Activated T-cell treated with anti-CD3 and anti-CD28 coated beads, Interleukin-2, amount 50 U/mL, for 24 hours (primary cell): ENCODE results near the gene ACRBP.

ENCODE experiments used
- DNase-seq: peaks from one replicate; pipeline ENCODE4 v3.0.0-alpha.2; 2020
- H3K27ac Mint-ChIP-seq: 2 replicates; pipeline ENCODE4 v1.8.0; 2020; ENCODE audit warnings: mild to moderate bottlenecking, mixed read lengths
- H3K27me3 Mint-ChIP-seq: 2 replicates; pipeline ENCODE4 v1.8.0; 2020; ENCODE audit warnings: mixed read lengths
- H3K36me3 Mint-ChIP-seq: 2 replicates; pipeline ENCODE4 v1.8.0; 2020; ENCODE audit warnings: low read depth, mixed read lengths
- H3K4me1 Mint-ChIP-seq: 2 replicates; pipeline ENCODE4 v1.8.0; 2020; ENCODE audit warnings: low read depth, mixed read lengths
- H3K4me3 Mint-ChIP-seq: 2 replicates; pipeline ENCODE4 v1.8.0; 2020; ENCODE audit warnings: mild to moderate bottlenecking, moderate library complexity, mixed read lengths
- H3K9me3 Mint-ChIP-seq: 2 replicates; pipeline ENCODE4 v1.8.0; 2020; ENCODE audit warnings: mixed read lengths

Gene ACRBP

DNA sequence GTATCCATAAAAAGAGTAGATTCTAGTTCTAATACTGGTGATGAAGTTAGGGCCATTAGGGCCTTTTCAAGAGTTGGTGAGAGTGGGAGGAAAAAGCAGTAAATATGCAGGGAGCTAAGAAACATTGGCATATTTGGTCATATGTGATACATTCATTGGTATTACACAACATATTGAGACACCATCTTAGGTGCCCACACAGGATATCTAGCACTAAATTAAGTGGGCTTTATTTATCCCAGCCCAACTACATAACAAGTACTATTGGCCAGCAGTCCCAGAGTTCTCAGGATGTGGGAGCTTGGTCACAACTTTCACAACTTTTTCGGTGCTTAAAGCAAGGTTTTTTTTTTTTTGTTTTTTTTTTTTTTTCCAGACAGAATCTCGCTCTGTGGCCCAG, 17.7 kb upstream of the ACRBP start:
- H3K4me3 Mint-ChIP-seq, result no peak overlapping the region
- H3K27ac Mint-ChIP-seq, result no peak overlapping the region
- peaks cover 33% of the 10 kb centered on the region for H3K4me1 Mint-ChIP-seq
- DNase-seq, result no peak
- peaks cover 63% of the 10 kb centered on the region for H3K36me3 Mint-ChIP-seq
- H3K27me3 Mint-ChIP-seq, result no peaks in the 10 kb centered on the region
- H3K9me3 Mint-ChIP-seq, result no peaks in the 10 kb centered on the region

DNA sequence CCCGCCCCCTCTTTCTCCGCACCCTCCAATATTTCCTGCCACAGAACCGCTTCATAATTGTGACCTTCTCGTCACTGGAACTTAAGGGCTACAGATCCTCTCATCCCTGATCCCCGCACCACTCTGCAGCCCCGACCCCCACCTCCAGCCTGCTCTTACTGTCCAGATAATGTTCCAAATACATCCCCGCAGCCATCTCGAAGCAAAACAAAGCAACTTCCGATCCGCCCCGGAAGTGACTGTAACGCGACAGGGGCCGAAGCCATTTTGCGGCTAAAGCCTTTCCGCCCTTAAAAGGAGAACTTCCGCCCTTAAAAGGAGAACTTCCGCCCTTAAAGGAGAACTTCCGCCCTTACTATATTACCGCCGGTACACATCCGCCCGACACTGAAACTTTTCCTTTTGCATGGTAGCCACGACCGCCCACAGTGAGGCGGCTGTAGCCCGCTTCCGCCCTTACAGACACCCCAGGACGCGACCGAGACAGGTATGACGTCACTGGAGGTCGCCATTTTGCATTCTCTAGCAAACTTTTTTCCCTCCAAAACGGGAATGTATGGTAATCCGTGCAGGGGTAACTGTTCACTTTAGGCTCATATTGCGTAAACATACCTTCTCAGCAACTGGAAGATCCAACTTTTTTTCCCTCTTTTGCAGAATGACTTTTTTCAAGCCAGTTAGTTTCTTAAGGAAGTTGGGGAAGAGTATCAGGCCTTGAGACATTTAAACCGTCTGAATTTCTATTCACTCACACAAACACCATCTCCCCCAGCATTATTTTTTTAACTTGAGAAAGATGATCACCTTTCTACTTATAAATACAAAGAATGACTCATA, 15.9 kb upstream of the ACRBP start, which contains the start of gene ING4:
Gene ING4 (minus strand): TSS at position 214 of the 837 bp plus-strand sequence. CDS start 18 bp downstream, at position 196.
- H3K27ac Mint-ChIP-seq, result peak within 1 kb of the TSS; percentile 96
- no peaks in the 10 kb centered on the region for H3K27me3 Mint-ChIP-seq
- H3K9me3 Mint-ChIP-seq, result no peaks in the 10 kb centered on the region
- peak; percentile 90 for DNase-seq
- peaks cover 54% of the 10 kb centered on the region for H3K36me3 Mint-ChIP-seq
- peaks cover 40% of the 10 kb centered on the region for H3K4me1 Mint-ChIP-seq
- peak within 1 kb of the TSS; percentile 92 for H3K4me3 Mint-ChIP-seq

DNA sequence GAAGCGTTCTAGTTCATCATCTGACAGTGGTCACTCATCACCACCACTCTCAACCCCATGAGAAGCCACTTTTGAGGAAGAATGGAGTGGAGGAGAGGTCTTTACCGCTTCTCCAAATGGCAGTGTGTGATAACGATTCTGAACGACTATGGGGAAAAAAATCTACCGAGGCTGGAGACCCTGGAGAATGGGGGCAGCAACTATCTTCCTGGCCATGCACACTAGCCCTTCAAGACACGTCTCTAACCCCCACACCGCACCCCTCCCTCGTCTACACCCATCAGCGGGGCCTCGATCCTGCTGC, 15.3 kb upstream of the ACRBP start:
- no peaks in the 10 kb centered on the region for H3K27me3 Mint-ChIP-seq
- H3K27ac Mint-ChIP-seq, result peak overlapping the region; percentile 96
- H3K4me1 Mint-ChIP-seq, result peaks cover 41% of the 10 kb centered on the region
- H3K9me3 Mint-ChIP-seq, result no peaks in the 10 kb centered on the region
- H3K36me3 Mint-ChIP-seq, result peaks cover 49% of the 10 kb centered on the region
- DNase-seq, result no peak
- peak overlapping the region; percentile 92 for H3K4me3 Mint-ChIP-seq

DNA sequence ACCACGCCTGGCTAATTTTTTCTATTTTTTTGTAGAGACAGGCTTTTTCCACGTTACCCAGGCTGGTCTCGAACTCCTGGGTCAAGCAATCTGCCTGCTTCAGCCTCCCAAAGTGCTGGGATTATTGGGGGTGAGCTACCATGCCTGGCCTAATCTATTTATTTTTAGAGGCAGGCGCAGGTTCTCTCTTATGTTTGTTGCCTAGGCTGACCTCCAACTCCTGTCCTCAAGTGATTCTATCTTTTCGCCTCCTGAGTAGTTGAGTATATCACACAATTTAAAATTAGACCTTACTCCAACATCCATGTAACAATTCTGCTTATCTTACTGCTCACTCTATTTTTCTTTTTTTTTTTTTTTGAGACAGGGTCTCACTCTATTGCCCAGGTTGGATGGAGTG, 6.8 kb upstream of the ACRBP start:
- peak overlapping the region; percentile 5 for H3K27ac Mint-ChIP-seq

DNA sequence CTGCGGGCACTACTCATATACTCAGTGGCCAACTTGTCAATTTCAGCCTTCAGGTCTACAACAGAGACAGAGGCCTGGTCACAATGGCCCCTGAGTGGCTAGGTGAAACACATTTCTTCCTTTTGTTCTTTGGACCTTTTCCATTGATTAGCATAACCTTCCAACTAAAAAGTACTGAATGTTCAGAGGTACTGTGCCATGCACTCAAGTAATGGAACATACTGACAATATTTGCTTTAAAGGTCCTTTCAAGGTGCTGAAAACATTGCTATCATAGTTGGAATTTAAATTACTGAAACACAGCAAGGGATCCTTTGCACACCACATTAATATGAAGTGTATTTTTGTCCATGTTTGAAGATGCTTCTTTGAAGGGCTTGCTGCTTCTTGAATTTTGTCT, 6.1 kb upstream of the ACRBP start:
- Mint-ChIP-seq H3K4me3 (no peak overlapping the region), H3K27ac (no peak overlapping the region), H3K27me3 (no peaks in the 10 kb centered on the region), H3K4me1 (peaks cover 4% of the 10 kb centered on the region), H3K9me3 (no peaks in the 10 kb centered on the region), H3K36me3 (peaks cover 70% of the 10 kb centered on the region)
- no peak for DNase-seq

More for the DNA sequence above, 6.8 kb upstream of the ACRBP start:
- Mint-ChIP-seq H3K4me1 (peaks cover 8% of the 10 kb centered on the region), H3K4me3 (no peak overlapping the region), H3K36me3 (peaks cover 73% of the 10 kb centered on the region), H3K27me3 (no peaks in the 10 kb centered on the region), H3K9me3 (no peaks in the 10 kb centered on the region)
- DNase-seq, result no peak

DNA sequence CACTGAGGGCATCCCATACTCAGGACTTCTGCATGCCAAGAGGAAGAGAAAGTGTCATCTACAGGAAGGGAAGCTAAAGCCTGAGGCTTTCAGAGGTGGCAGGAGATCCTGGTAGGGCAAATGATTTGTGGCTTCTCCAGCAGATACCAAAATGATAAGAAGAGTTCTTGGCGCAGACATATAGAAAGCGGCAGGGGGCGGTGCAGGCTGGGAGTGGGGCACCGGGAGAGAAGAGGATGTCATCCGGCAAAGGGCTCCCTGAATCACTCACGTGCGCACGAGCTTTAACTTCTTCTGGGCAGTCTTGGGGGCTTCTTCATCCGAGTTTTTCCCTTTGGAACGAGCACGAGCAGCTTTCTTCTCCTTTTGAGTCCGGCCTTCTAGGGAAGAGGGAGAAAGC, 5.2 kb upstream of the ACRBP start:
- no peak overlapping the region for H3K27ac Mint-ChIP-seq
- no peaks in the 10 kb centered on the region for H3K27me3 Mint-ChIP-seq
- H3K9me3 Mint-ChIP-seq, result no peaks in the 10 kb centered on the region
- H3K4me1 Mint-ChIP-seq, result peaks cover under 1% of the 10 kb centered on the region
- H3K4me3 Mint-ChIP-seq, result no peak overlapping the region
- H3K36me3 Mint-ChIP-seq, result peaks cover 70% of the 10 kb centered on the region
- no peak for DNase-seq

DNA sequence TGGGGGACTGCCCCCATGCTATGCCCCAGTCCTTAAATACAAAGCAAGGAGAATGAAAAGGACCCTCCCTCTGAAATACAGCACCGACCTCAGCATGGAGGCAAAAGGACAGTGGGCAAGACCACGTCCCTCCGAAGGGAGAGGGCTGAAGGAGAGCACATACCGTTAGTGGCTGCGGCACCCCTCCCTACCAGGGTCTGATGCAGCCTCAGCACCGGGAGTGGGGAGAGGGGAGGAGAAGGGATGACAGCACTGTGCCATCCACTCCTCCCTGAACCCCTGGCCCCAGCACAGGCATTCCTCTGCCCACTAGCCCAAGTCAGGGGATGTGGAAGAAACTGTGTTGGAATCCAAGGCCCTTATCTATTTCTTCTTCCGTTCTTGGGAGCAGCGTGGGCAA, 3.6 kb upstream of the ACRBP start:
- Mint-ChIP-seq H3K4me1 (peaks cover 10% of the 10 kb centered on the region), H3K36me3 (peaks cover 66% of the 10 kb centered on the region)
- DNase-seq, result no peak

DNA sequence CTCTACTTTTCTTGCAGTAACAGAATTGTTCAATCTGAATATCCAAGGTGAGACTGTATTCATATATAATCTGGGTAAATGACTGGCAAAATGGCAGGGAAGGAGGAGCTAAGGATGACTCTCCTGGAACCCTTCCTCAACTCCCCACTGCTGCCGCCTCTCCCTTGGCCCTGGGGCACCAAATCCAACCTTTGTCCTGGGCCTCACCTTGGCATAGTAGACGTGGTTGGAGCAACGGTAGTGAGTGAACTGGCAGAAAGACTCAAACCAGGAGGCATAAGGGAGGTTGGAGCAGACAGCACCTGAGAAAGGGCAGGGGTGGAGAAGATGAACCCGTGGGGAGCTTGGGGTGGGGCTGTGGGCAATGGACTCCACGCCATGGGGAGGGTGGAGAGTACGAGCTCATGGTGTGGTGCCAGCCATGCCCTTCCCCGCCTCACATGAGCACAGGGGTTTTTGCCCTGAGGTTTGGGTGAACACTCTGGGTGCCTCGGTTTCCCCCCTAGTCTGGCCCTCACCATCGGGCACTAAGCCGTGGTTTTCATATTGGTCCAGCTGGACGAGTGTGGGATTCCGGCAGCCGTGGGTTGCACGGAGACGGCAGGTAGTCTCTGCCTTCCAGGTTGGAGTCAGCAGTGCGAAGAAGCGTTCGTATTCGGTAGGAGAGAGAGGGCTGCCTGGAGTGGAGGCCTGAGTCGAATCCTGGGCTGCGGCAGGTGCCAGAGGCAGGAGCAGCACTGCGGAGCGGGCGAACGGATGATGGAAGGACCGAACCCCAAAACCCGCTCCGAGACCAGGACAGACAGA, 753 bp downstream of the ACRBP start:
- peak overlapping the region; percentile 66 for H3K4me3 Mint-ChIP-seq
- peaks cover 10% of the 10 kb centered on the region for H3K4me1 Mint-ChIP-seq
- H3K9me3 Mint-ChIP-seq, result peaks cover 14% of the 10 kb centered on the region
- peak overlapping the region; percentile 76 for H3K27ac Mint-ChIP-seq
- H3K36me3 Mint-ChIP-seq, result peaks cover 35% of the 10 kb centered on the region
- no peak for DNase-seq
- no peaks in the 10 kb centered on the region for H3K27me3 Mint-ChIP-seq

More for the DNA sequence above, 3.6 kb upstream of the ACRBP start:
- Mint-ChIP-seq H3K27me3 (no peaks in the 10 kb centered on the region), H3K9me3 (no peaks in the 10 kb centered on the region), H3K27ac (no peak overlapping the region), H3K4me3 (no peak overlapping the region)

DNA sequence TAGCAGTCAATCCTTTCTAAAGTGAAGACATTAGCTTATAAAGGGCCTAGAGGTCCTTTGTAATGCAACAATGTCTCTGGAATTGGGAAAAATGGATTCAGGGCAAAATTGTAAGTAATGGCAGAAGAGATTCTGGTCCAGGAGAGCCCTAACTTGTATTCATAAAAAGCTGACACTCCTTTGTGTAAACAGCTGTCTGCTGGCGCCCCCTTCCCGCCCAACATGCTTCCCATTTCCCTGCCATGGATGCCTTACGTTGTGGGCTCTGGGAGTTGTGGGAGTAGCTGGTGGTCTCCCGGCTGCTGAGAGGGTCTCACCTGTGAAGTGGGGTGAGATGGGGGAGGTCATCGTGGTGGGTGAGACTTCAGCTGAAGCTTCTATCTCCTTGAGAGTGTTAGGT, 2.3 kb downstream of the ACRBP start:
- H3K27me3 Mint-ChIP-seq, result no peaks in the 10 kb centered on the region
- H3K4me3 Mint-ChIP-seq, result no peak overlapping the region
- H3K4me1 Mint-ChIP-seq, result peaks cover 10% of the 10 kb centered on the region
- H3K9me3 Mint-ChIP-seq, result peaks cover 14% of the 10 kb centered on the region
- DNase-seq, result no peak
- no peak overlapping the region for H3K27ac Mint-ChIP-seq
- peaks cover 20% of the 10 kb centered on the region for H3K36me3 Mint-ChIP-seq

DNA sequence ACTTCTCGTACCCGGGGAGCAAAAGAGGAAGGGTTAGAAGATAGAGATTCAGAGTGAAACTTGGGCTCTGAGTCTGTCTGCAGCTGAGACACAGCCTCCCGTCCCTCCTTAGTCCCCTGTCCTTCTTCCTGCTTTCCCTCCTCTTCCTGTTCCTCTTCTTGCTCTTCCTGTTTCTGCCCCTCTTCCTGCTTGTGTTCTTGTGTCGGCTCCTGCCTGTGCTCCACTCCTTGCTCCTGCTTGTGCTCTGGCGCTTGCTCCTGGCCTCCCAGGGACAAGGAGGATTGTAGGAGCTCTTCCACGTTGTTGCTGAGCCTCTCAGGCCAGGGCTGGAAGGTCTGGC, 3.0 kb downstream of the ACRBP start:
- no peak overlapping the region for H3K4me3 Mint-ChIP-seq
- peaks cover 14% of the 10 kb centered on the region for H3K9me3 Mint-ChIP-seq
- H3K36me3 Mint-ChIP-seq, result peaks cover 20% of the 10 kb centered on the region
- no peak for DNase-seq
- H3K27ac Mint-ChIP-seq, result no peak overlapping the region
- H3K4me1 Mint-ChIP-seq, result peaks cover 10% of the 10 kb centered on the region
- no peaks in the 10 kb centered on the region for H3K27me3 Mint-ChIP-seq

DNA sequence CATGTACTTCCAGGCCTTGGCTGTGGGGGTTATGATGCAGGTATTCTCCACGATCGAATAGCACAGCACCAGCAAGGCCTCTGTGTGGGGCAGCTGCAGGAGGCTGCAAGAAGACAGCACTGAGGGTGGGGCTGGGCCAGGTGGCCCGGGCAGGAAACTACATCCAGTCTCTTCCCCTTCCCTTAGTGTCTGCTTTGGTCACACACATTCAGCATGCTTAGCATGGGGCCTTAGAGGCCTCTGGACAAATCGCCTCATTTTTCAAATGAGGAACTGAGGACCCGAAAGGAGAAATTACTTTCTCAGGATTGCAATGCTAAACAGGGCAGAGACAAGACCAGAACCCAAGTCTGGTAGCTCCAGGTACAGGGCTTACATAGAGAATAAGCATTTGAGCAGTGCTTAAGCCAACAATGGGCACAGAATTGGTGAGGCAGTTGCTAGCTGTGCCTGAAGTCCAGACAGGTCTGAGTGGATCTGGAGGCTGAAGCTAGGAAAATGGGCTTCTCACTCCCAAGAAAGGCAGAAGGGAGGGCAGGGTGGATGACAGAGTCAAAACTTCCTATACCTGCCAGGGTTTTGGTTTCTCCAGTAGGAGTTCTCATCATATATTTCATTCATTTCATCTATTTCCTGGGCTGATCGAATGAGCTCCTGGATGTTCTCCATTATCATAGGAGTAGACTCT, 3.5 kb downstream of the ACRBP start:
- Mint-ChIP-seq H3K27ac (no peak overlapping the region), H3K36me3 (peaks cover 20% of the 10 kb centered on the region), H3K9me3 (peaks cover 14% of the 10 kb centered on the region), H3K27me3 (no peaks in the 10 kb centered on the region), H3K4me1 (peaks cover 10% of the 10 kb centered on the region), H3K4me3 (no peak overlapping the region)
- DNase-seq, result no peak

DNA sequence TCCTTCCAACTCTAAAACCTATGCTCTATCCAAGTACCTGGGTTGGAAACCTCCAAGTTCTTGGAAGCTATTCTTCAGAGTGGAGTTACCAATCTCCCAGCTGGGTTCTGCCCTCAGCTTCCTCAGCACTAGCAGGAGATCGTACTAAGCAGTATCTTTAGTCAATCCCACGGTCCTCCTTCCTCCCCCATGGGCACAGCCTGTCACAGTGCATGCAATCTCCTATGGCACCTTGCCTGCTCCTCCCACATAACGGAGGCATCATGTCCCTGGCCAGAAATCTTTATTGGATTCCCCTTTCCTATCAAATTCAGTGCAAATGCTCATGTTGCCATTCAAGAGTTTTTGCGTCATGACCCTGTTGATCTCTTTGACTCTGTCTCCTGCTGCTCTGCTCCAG, 6.1 kb downstream of the ACRBP start:
- Mint-ChIP-seq H3K4me1 (peaks cover 5% of the 10 kb centered on the region), H3K27ac (no peak overlapping the region), H3K27me3 (no peaks in the 10 kb centered on the region), H3K4me3 (no peak overlapping the region), H3K9me3 (peaks cover 14% of the 10 kb centered on the region), H3K36me3 (peaks cover 4% of the 10 kb centered on the region)
- no peak for DNase-seq

DNA sequence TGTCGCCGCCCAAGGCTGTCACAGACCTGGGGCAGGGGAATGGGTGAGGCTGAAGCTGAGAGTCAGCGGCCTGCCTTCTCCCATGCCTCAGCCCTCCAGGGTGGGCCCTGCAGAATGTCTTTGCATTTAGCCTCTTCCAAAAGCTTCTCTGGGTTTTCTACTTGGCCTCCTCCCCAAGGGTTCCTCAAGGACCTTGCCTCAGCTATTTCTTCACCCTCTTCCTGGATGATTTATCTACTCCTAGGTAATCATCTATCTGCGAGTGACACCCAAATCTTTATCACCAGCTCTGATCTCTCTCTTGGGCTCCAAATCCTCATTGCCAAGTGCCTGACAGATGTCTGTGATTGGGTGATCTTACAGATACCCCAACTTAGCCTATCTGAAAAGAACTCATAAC, 6.7 kb downstream of the ACRBP start:
- Mint-ChIP-seq H3K9me3 (peaks cover 14% of the 10 kb centered on the region), H3K4me1 (peaks cover 11% of the 10 kb centered on the region), H3K27ac (peak overlapping the region; percentile 0), H3K36me3 (peaks cover 3% of the 10 kb centered on the region), H3K4me3 (no peak overlapping the region), H3K27me3 (no peaks in the 10 kb centered on the region)
- DNase-seq, result no peak

DNA sequence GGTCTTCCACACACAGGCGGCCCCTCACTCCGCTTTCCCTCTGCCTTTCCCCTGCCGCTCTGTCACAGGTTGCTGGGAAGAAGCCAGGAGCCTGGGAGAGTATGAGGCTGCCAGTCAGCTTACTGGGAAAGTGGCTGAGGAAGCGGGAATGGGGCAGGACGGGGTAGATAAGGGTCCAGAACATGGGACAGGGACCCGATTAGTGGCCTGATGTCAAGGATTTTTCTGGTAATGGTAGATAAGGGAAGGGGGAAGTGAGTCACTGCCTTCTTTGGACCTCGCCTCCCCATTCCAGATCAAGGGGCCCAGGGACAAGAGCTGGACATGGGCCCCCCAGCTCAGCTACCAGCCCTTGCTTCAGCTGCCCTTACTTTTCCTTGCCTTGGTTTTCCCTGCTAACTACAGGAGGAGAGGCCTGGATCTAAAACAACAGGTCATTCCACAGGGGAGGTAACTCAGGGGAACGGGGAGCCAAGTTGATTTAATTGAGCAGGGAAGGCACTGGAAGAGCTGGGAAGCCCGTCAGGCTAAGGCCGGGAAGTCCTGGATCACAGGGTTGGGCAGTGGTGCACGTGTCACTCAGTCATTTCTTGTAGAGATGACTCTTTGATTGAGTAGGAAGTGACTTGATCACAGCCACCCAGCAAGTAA, 8.0 kb downstream of the ACRBP start:
- Mint-ChIP-seq H3K9me3 (peaks cover 9% of the 10 kb centered on the region), H3K4me1 (peaks cover 24% of the 10 kb centered on the region), H3K27me3 (no peaks in the 10 kb centered on the region), H3K36me3 (peaks cover 3% of the 10 kb centered on the region), H3K4me3 (no peak overlapping the region), H3K27ac (no peak overlapping the region)
- DNase-seq, result no peak
